CD4-positive, alpha-beta T cell treated with Interleukin-2 at 100 ng/mL for 4 hours (primary cell): ENCODE results near the gene RSRP1.
"Not testable (repeated sequence)": the region's sequence is repeated elsewhere in the genome, so short reads cannot be mapped to it uniquely, and the experiment has no call there.

Experiments used
- DNase-seq: peaks from one replicate; pipeline ENCODE4 v3.0.0-alpha.2; 2020; ENCODE audit warnings: low spot score

Gene RSRP1, protein sequence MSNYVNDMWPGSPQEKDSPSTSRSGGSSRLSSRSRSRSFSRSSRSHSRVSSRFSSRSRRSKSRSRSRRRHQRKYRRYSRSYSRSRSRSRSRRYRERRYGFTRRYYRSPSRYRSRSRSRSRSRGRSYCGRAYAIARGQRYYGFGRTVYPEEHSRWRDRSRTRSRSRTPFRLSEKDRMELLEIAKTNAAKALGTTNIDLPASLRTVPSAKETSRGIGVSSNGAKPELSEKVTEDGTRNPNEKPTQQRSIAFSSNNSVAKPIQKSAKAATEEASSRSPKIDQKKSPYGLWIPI

GRCh38 chr1:25247024-25247828, at the start of gene RSRP1:
TSS of gene RSRP1 (minus strand) at chr1:25247454. CDS start at chr1:25246963, 491 bp downstream.
- DNase-seq = peak; percentile 100

- DNase-seq = not testable (repeated sequence)
Observed at GRCh38 chr1:25296501-25296900, 49.2 kb upstream of the RSRP1 start.

DNA sequence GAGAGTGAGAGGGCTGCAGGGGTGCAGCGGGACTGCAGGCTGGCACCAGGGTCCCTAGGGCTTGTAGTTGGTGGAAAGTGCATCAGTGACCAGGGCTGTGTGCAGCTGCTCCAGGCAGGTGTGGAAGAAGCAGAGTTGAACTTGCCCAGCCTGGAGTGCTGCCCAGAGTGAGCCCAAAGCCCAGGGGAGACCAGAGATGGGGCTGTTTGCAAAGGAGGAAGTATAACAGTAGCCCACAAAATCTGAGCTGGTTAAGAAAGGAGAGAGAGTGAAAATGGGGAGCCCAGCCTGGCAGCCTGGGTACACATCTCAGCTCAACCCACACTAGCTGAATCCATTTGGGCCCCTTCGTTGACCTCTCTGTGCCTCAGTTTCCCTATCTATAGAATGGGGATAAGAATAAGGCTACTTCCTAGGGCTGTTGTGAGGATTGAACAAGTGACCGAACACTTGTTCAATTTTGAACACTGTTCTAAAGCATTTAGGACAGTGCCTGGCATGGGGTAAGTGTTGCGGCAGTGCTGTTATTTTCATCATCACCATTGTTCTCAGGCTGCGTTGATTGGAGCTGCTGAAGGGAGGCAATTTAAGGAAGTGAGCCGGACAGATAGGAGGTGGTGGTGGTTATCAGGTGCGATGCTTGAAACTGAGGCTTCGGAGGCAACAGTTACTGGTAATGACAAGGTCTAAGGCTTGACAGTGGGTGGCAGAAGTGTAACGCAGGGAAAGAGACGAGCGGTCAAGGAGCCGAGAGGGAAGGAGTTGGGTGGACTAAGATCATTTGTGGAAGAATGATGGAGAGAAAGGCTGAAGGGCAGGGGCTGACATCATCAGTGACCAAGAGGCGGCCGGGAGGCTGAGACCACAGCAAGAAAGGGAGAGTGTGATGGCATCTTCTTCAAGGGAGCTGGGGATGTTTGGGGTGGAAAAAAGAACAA, 47.9 kb upstream of the RSRP1 start:
- not testable (repeated sequence) for DNase-seq

DNA sequence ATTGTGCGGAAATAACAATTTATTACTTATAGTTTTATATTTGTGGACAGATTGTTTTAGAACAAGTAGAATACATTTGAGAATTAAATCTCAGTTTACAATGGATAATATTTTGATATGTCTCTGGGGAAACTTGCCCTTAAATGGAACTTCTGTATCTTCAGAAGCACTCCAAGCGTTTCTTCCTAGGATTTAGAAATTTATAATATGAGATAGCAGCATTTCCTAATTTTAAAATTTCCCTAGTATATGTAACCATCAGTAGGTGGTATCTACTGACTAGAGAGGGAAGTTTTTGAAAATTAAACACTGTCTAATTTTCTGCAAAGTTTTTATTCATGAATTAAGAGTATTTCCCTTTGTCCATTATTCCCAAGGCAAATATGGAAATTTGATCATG, 46.2 kb upstream of the RSRP1 start:
- not testable (repeated sequence) for DNase-seq

- DNase-seq = not testable (repeated sequence)
Observed at GRCh38 chr1:25290043-25290442, 42.8 kb upstream of the RSRP1 start.

- not testable (repeated sequence) for DNase-seq
Observed at GRCh38 chr1:25288573-25289101, 41.4 kb upstream of the RSRP1 start.

DNA sequence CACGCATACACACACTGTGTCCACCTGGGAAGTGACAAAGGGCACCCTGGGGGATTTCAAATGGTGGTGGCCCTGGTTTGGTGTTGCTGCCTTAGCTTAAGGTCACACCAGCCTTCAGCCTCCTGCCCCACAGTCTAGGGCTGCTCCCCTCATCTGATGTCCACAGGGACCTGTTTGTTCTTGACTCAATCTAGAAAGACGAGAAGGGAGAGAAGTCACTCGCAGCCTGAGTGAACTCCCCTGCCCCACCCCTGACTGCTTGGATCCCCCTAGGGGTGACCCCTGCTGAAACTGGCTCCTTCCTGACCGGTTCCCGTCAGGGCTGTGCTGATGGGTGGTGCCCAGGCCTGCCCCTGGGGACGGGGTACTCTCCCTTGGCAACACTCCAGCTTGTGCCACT, 39.9 kb upstream of the RSRP1 start:
- DNase-seq = not testable (repeated sequence)

- DNase-seq = not testable (repeated sequence)
Observed at GRCh38 chr1:25285862-25286261, 38.6 kb upstream of the RSRP1 start.

DNA sequence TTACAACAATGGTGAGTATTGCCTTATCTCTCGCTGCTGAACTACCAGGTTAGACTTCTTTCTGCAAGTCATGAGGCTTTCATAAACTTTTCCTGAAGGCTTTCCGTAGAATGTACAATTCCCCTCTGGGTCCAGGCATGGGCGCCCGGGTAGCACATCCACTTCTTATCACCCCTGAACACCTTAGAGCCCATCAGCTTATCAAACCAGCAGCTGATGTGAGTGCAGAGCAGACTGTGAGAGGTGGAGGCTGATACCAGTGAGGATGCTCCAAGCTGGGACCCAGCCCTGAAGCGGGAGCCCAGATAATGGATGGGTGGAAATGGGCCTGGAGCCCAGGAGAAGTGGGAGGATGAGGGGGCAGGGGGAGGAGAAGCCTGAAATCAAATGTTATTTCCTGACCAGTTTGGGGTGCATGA, 32.4 kb upstream of the RSRP1 start:
- DNase-seq = not testable (repeated sequence)

DNA sequence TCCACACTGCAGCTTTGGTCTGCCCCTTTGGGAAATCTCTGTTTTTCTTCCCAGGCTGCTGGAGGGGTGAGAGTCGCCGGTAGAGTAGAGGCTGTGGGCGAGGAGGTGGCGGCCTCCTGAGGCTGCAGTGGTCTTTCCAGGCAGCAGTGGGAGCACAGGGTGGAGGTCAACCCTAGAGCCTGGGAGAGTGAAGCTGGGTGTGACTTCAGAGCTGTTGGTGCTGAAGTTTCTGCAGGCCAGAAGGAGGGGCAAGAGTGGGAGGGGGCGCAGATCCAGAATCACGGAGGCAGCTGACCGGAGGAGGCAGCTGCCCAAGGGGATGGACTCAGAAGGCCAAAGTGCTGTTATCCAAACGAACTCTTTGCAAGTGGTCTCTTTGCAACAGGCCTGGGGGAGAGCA, 31.5 kb upstream of the RSRP1 start:
- not testable (repeated sequence) for DNase-seq

GRCh38 chr1:25278358-25278757, 31.1 kb upstream of the RSRP1 start:
- DNase-seq = not testable (repeated sequence)

- not testable (repeated sequence) for DNase-seq
Observed at GRCh38 chr1:25277295-25277694, 30.0 kb upstream of the RSRP1 start.

- DNase-seq = not testable (repeated sequence)
Observed at GRCh38 chr1:25275648-25276047, 28.4 kb upstream of the RSRP1 start.

GRCh38 chr1:25272238-25272637, 25.0 kb upstream of the RSRP1 start, which contains the start of gene RHD:
TSS of gene RHD (plus strand) at chr1:25272509. CDS start at chr1:25272548, 39 bp downstream.
- not testable (repeated sequence) for DNase-seq

- DNase-seq = not testable (repeated sequence)
Observed at GRCh38 chr1:25268143-25268760, 21.0 kb upstream of the RSRP1 start.

- peak; percentile 82 for DNase-seq
Observed at GRCh38 chr1:25267288-25268142, 20.3 kb upstream of the RSRP1 start.

DNA sequence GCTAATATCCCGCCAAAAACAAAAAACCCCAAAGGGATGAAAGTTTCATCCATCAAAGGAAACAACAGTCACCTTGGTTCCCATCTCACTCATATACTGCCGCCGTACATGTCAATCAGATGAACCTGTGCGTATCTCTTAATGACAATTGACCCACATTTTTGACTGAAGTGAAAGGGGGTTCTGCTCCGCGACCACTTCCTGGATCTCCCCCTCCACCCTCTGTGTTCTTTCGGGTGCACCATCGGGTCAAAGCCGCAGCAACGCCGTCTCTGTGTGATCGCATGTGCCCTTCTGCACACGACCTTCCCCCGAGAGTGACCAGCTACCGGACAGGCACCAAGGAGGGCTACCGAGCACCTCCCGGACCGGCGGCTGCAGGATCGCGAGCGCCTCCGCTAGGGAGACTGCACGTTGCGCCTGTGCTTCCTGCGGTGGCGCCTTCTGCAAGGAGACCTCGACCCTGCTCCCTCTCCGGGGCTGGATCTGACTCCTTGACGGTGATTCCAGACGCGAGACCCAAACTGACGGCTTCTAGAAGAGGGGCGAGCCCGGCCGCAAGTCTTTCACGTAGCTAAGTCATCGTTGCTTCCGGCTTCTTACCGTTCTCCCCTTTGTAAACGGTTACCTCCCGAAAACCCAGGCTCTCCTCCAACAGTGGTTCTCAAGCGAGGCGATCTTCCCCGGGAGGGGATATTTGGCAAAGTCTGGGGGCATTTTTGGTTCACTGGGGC, 19.5 kb upstream of the RSRP1 start:
- peak; percentile 14 for DNase-seq

GRCh38 chr1:25260336-25260735, 13.1 kb upstream of the RSRP1 start:
- not testable (repeated sequence) for DNase-seq

GRCh38 chr1:25259813-25260212, 12.6 kb upstream of the RSRP1 start:
- peak; percentile 22 for DNase-seq
